NCI-H2107 treated with DMSO at 0.1 percent for 48 hours (cell line): ENCODE measurements around the gene STK11IP.

ENCODE experiments used
- DNase-seq: peaks from one replicate; lab custom pipeline; 2025; ENCODE audit not compliant: unreplicated experiment; lab: John Stamatoyannopoulos, UW

Gene STK11IP

DNA sequence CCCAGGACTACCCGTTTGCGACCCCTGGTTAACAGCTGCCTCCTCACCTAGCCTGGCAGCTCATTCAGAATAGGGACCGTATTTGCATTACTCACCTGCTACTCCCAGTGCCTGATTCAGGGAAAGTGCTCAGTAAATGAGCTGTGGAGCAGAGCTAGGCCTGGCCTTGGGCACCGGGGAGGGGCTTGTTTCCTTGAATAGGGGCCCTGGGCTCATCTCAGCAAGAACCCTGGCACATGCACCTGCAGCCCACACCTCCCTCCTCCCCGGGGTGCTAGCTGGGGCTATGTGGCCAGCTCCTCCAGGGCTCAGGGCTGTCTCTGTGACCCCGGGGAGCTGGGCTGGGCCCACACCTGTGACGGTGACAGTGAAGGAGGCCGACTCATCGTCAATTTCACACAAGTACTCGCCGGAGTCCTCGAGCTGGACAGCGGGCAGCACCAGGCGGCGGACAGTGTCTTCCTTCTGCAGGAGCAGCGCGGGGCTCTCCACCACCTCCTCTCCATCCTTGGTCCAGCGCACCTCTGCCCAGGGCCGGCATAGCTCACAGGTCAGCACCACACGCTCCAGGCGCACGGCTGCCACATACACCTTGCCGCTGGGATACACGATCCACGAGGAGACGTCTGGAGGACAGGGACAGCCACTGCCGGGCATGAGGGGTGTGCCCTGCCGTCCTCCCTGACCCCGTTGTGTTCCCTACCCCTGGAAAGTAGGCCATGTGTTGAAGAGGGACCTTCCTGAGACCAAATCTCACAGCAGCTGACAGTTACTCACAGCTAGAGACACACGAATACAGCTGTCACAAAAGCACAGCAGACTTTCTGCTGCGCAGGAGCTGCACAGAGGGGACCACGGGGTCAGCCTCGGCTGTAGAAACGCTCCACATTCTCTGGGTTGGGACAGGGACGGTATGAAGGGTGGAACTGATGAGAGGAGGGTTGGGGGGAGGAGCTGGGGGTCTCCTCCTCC lies 35.3 kb upstream of the STK11IP start:
- DNase-seq: no peak

DNA sequence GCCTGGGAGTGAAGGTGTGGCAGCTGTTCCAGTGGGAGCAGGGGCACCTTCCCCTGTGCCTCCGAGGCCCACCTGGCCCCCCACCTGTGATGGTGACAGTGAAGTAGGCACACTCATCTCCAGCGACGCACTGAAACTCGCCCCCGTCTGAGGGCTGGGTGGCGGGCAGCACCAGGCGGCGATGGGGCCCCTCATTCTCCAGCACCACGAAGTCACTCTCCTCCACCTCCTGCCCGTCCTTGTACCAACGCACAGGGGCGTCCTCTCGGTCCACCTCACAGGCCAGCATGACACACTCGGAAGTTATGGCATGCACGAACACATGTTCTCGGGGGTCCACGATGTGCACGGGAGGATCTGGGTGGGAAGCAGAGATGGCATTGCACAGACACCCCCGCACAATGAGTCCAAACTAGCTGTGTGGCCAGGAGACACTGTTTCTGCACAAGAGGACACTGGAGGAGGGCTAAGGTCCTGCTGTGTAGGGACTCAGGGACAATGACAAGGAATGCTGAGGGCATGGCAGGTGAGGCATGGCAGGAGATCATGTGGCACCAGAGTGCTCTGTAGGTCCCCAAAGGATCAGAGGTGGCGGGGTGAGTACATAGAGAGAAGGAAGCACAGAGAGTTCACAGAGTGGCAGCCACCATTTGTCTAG lies 34.3 kb upstream of the STK11IP start:
- DNase-seq: no peak

DNA sequence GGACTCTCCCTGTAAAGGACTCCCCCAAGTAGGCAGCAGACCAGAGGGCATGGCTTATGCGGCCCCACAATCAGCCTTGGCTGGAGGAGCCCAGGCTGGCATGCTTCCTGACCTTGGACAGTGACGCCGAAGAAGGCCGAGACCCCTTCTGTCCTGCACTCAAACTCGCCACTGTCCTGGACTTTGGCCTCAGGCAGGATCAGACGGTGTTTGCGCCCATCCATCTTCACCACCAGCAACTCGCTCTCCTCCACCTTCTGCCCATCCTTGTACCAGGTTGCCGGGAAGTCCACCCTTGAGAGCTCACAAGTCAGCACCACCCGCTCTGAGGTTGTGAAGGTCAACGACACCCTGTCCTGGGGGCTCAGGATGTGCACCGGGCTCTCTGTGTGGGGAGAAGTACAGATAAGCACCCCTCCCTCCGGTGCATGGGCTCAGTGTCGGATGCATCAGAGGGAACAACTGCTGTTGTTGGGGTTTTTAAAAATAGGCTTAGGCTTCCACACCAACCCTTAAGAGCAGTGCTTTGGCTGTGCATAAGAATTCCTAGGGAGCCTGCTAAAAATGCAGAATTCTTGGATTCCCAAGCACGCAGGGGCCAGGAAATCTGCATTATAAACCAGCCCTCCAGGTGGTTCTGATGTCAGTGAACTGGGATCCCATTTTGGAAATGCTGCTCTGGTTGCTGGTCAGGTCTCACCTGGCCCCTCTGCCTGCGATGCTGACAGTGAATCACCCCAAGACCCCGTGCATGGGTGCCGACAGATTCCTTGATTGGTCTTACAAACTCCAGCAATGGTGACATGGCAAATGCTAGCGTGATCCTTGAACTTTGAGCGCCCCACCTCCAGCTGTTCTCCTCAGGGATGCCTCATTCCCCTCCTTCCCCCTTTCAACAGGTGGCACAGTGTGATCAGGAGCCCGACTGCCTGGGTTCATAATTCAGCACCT lies 32.3 kb upstream of the STK11IP start:
- no peak for DNase-seq

DNA sequence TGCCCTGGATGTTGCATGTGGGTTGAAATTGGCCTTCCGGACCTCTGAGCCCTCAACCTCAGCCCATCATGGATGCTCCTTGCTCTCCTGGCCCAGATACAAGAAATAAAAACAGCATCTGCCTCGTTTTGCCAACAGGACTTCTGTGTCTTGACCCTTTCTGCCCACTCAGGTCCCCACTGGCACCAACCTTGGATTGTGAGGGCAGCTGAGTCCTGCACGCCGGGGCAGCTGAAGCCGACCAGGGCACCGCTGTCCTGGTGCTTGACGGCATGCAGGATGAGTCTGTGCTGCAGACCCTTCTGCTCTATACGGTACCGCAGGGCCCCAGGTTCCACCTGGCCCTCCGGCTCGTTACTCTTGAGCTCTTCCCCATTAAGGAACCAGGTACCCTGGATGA lies 31.0 kb upstream of the STK11IP start:
- DNase-seq: no peak

DNA sequence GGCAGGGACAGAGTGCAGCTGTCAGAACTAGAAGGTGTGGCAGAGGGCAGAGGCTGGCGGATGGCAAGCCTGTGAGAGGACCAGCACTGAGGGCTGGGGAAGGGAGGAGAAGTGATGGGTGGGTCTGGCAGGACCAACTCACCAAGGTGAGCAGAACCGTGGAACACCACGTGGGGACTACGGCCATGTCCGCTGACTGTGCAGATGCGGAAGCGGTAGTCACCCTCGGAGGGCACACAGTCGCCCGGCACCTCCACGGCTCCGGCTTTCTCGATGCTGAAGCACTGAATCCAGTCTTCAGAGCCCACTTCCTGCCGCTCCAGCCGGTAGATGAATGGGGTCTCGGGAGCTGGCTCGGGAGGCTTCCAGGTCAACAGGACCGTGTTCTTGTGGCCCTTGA lies 30.5 kb upstream of the STK11IP start:
- DNase-seq: no peak

DNA sequence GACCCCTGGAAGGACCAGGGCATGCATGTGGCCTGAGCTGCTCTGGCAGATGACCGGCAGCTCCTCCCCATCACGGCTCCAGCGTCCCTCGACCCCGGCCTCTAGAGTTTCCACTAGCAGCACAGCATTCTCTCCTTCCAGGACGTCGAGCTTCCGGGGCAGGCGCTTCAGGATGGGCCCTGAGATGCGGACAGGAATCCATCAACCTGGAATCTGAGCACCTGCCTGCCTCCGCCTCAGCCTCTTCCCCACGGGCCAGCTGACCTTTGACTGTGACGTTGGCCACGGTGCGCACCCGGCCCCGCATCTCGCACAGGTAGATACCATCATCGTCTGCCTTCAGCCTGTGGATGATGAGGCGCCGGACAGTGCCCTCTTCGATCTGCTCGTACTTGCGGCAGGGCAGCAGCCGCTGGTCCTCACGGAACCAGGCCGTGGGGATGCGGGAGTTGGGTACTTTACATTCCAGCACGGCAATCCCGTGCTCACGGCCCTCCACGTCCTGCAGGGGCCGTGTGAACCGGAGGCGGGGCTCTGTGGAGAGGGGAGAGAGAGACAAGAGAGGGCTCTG lies 29.8 kb upstream of the STK11IP start:
- DNase-seq: no peak

DNA sequence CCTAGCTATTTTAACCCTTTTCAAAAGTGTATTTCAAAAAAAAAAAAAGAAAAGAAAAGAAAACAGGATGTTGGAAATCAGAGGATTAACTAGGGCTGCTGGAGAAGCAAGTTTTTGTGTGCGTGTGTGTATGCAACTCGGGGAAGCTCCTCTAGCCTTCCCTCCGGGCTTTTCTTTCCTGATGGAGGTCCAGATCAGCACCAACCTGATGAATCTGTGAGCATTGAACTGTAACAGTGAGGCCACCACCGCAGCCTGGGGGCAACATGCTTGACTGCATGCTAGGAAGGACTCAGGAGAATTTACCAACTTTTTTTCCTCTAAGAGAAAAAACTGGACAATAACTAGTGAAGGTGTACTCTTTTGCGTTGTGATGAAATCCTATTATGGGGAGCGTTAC lies 28.6 kb upstream of the STK11IP start:
- DNase-seq: no peak

DNA sequence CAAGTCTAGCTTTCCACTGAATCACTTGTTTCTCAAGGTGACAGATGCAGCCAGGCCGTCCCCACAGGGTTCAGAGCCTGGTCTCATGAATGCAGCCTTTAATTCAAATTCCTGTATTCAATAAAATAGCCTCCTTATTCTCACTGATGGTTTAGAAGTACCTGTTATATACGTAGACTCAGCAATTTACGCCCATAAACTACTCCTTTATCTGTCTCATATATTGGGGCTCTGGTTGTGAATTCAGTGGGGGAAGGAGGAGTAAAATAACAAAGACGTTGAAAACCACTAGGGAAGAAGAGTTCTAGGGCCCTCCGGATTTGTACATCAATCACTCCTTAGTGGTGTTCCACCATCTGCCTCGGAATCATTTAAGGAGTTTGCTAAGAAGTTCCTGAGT lies 28.0 kb upstream of the STK11IP start:
- no peak for DNase-seq

DNA sequence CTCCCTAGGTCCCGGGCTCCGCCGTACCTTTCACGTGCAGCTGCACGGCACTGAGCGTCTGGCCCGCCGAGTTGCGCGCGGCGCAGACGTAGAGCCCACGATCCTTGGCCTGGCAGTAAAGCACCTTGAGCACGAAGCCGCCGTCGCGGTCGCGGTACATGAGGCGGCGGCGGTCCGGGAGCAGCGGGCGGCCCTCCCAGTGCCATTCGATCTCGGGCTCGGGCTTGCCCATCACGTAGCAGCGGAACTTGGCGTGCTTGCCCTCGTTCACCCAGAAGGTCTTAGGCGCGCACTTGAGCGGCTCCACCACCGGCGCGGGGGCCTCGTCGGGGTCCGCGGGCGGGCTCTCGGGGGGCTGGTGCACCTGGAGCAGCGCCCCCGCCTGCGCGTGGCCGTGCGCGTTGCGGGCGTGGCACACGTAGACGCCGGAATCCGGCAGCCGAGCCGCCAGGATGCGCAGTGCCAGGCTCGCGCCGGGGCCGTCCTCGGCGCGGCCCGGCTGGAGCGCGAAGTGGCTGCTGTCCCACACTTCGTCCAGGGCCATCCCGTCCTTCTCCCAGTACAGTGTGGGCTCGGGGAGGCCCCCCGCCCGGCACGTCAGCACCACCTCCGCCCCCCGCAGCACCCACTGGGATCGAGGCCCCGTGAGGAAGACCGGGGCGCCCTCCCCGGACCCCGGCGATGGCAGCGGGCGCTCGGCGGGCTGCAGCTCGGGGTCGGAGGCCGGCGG lies 27.3 kb upstream of the STK11IP start:
- DNase-seq: no peak

DNA sequence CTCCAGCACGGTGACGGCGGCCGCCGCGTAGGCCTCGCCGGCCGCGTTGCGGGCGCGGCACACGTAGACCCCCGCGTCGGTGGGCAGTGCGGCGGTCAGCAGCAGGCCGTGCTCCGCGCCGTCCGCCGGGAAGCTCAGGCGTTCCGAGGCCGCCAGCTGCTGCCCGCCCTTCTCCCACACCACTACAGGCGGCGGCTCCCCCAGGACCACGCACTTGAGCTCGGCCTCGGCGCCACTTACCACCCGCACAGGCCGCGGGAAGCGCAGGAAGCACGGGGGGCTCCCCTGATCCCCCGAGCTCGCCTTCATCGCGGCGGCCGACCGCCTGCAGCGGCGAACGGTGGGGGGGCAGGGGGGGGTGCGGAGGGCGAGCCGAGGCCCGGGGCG lies 26.7 kb upstream of the STK11IP start:
- no peak for DNase-seq

DNA sequence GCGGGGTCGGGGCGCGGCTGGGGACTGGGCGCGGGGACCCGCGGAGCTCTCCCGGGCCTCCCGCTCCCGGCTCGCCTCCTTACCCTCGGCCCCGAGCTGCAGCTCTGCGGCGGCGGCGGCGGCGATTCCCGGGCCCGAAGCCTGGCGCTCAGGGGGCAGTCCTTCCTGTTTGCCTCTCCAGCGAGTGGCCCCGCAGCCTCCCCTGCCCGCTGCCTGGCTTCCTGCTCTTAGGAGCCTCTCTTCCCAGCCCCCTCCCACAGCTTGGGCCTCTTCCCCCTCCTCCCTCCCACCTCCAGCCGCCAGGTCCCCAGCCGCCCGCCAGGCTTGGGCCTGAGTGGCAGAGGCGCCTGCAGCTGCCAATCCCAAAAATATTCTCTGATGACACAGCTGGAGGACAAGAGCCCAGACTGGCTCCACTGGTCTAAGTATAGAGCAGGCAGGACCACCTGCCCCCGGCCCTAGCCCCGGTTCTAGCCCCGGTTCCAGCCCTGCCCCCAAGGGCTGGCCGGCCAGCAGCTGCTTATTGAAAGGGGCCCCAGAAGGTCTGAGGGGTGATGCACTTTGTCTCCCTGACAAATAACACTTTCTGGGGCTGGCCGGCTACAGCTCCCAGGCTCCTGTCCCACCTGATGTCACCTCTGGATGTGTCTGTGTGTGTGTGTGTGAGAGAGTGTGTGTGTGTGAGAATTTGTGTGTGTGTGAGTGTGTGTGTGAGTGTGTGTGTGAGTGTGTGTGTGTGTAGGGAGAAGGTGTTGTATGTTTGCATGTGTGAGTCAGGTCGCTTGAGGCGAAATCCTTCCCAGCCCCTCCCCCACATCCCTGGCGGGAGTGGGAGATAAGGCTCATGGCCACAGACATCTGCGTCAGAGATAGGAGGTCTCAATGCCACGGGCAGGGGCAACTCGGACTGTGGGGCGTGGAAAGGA lies 26.1 kb upstream of the STK11IP start, which contains the start of gene OBSL1:
Gene OBSL1, minus strand, starts transcription at position 229 of the 926 bp plus-strand sequence. CDS start 307 bp downstream, outside the sequence.
- DNase-seq: peak; percentile 29

DNA sequence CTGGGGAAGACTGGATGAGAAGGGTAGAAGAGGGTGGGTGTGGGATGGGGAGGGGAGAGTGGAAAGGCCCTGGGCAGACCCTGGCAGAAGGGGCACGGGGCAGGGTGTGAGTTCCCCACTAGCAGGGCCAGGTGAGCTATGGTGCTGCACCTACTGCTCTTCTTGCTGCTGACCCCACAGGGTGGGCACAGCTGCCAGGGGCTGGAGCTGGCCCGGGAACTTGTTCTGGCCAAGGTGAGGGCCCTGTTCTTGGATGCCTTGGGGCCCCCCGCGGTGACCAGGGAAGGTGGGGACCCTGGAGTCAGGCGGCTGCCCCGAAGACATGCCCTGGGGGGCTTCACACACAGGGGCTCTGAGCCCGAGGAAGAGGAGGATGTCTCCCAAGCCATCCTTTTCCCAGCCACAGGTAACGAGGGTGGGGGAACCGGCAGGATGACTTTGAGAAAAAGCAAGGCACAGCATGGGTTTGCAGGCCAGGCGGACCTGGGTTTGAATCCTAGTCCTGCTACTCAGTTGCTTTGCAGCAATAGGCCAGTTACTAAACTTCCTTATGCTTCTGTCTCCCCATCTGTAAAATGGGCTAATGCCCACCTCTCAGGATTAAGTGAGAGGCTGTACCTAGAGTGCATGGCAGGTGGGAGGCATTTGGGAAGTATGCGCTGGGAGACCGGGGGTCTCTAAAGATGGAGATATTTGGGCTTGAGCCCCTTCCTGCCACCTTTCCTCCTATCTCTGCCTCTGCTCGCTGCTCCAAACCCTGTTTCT lies 25.2 kb upstream of the STK11IP start, which contains the start of gene INHA:
Gene INHA, plus strand, starts transcription at position 74 of the 765 bp plus-strand sequence. Its CDS starts 65 bp downstream, at position 139.
- no peak for DNase-seq

DNA sequence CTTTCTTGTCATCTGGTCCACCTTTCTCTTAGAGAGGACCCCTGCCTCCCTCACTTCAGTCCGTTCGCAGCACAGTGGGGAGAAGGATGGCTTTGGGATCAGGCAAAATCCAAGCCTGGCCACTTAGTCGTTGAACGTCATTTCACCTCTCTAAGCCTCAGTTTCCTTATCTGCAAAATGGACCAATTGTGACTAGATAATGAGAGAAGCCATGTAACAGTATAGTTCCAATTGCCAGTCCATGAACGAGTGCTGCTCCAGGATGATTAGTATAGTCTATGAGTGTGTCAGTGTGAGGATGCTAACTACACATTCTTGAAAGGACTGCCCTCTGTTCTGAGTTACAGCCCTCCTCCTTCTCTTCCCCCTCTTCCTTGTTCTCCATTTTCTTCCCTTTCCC lies 24.5 kb upstream of the STK11IP start:
- DNase-seq: peak; percentile 99

DNA sequence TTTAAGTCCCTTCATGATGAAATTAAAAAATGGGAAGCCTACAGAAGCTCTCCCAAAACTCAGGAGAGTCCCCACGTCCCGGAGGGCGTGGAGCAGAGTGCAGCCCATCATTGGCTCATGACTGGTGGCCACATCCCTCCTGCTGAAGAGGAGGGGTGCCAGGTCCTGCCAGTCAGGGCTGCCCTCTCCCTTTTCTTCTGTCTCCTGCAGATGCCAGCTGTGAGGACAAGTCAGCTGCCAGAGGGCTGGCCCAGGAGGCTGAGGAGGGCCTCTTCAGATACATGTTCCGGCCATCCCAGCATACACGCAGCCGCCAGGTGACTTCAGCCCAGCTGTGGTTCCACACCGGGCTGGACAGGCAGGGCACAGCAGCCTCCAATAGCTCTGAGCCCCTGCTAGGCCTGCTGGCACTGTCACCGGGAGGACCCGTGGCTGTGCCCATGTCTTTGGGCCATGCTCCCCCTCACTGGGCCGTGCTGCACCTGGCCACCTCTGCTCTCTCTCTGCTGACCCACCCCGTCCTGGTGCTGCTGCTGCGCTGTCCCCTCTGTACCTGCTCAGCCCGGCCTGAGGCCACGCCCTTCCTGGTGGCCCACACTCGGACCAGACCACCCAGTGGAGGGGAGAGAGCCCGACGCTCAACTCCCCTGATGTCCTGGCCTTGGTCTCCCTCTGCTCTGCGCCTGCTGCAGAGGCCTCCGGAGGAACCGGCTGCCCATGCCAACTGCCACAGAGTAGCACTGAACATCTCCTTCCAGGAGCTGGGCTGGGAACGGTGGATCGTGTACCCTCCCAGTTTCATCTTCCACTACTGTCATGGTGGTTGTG lies 23.0 kb upstream of the STK11IP start:
- DNase-seq: no peak

DNA sequence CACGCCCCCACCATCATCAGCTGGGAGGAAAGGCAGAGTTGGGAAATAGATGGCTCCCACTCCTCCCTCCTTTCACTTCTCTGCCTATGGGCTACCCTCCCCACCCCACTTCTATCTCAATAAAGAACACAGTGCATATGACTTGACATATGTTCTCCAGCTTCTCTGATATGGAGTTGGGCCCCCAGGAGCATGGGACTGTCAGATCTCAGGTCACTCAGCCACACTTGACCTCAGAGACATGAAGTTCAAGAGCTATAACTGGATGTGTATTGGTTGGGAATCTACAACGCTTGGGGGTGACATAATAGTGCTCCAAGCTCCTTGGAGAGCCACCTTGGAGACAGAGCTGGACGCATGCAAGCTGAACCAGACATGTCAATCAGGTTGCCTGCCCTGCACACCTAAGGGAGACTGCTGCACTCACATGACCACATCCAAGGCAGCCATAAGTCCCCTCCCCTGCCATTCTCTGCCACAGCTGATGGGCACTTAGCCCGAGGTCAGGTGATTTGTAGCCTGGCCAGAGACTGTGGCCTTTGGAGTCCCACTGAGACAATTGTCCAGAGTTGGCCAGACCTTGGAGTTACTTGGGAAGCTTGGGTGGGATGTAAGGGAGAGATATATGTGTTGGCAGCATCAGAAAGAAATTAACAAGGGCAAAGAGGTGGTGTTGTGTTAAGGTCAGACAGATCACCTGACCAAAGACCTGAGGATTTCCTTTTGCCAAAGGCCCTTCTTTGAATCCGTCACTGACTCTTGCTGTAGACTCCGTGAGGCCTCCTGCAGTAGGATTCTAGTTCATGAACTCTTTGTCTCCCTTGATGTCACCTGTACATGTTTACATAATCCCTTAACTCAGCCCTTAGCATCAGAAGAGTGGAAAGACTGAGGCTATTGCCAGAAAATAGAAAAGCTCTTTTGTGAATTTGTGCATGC lies 21.8 kb upstream of the STK11IP start:
- no peak for DNase-seq
